Hematopoietic multipotent progenitor cell treated with erythropoietin and hydrocortisone succinate and interleukin-3 and kit ligand, for 15 days (in vitro differentiated cells): ENCODE results near the gene SWT1.
"Not testable (repeated sequence)": the region's sequence is repeated elsewhere in the genome, so short reads cannot be mapped to it uniquely, and the experiment has no call there.

Experiments
- DNase-seq: peaks from one replicate; pipeline ENCODE4 v3.0.0-alpha.2; 2015; ENCODE audit warnings: low spot score

The SWT1 gene

DNA sequence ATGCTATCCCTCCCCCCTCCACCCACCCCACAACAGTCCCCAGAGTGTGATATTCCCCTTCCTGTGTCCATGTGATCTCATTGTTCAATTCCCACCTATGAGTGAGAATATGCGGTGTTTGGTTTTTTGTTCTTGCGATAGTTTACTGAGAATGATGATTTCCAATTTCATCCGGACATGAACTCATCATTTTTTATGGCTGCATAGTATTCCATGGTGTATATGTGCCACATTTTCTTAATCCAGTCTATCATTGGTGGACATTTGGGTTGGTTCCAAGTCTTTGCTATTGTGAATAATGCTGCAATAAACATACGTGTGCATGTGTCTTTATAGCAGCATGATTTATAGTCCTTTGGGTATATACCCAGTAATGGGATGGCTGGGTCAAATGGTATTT, 95.0 kb downstream of the SWT1 start:
- not testable (repeated sequence) for DNase-seq

GRCh38 chr1:185252404-185252803, 95.4 kb downstream of the SWT1 start:
- DNase-seq: not testable (repeated sequence)

- DNase-seq: not testable (repeated sequence)
These were observed 98.6 kb downstream of the SWT1 start for GRCh38 chr1:185255595-185255994.

DNA sequence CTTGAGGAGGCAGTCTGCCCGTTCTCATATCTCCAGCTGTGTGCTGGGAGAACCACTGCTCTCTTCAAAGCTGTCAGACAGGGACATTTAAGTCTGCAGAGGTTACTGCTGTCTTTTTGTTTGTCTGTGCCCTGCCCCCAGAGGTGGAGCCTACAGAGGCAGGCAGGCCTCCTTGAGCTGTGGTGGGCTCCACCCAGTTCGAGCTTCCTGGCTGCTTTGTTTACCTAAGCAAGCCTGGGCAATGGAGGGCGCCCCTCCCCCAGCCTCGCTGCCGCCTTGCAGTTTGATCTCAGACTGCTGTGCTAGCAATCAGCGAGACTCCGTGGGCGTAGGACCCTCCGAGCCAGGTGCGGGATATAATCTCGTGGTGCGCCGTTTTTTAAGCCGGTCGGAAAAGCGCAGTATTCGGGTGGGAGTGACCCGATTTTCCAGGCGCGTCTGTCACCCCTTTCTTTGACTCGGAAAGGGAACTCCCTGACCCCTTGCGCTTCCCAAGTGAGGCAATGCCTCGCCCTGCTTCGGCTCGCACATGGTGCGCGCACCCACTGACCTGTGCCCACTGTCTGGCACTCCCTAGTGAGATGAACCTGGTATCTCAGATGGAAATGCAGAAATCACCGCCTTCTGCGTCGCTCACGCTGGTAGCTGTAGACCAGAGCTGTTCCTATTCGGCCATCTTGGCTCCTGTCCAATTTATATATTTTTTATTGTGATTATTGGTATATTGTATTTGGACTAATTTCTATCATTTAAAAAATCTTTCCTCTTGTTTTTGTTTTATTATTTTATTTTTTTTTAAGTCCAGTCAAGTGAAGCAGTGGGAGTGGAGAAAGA, 100.4 kb downstream of the SWT1 start:
- DNase-seq: not testable (repeated sequence)

GRCh38 chr1:185257950-185258208, 100.9 kb downstream of the SWT1 start:
- DNase-seq: no peak

DNA sequence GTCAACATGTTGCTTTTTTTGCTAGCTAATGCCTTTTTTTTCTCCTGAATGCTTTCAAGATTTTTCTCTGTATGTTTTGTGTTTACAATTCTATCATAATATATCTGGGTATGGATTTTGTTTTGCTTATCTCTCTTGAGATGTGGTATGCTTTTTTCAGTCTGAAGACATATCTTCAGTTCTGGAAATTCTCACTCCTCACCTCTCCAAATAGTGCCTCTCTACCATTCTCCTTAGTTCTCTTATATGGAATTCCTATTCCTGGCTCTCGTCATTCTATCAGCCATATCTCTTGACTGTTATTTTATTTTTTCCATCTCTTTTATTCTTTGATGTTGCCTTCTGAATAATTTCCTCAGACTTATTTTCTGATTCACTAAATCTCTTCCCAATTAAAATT, 101.7 kb downstream of the SWT1 start:
- DNase-seq: no peak

DNA sequence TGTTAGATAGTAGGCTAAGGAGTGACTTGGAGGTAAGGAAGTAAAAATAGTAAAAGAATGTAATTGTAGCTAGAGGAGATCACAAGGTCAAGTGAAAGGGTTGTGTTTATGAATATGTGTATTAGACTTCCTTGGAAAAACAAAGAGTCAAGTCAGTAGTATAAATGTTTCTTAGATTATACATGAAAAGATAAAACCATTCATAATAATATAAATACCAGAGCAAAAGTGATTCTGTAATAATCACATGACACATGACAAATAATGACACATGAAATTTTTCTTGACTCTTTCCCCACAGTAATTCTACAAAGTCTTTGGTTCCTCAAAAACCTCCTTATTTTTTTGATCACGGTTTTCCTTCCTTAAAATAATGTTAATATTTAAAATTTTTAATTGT, 103.6 kb downstream of the SWT1 start:
- DNase-seq: no peak

DNA sequence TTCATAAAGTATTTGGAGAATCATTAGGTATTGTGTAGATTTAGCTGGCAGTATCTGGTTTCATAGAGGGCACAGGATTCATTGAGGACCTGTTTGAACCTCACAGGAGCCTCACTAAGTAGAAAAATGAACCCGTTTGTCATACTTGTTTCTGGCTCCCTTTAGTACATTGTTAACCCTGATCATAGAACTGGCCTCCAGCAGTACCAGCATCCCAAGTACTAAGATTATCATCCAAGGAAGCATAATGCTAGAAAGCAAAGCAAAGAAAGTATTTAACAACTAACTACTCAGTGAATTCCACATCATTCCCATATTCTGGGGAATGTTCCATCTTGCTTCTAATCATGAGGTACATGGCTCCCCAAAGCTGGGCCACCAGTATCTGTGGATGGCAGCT, 105.2 kb downstream of the SWT1 start:
- DNase-seq: no peak

- DNase-seq: no peak
These were observed 106.3 kb downstream of the SWT1 start for GRCh38 chr1:185263292-185263691.

DNA sequence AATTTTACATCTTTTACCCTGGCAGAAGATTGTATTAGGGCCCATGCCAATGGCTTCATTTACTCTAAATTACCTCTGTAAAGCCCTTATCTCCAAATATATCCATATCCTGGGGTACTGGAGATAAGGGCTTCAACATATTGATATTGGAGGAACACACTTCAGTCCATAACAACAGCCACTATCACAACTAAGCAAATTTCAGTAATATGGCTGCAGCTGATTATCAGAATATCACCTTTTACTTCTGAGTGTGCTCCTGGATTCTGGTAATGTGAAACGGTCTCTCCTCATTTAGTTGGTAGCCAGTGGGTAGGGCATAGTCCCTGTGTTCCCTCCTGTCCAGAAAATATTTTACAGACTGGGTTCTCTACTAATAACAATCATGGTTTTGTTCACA, 106.8 kb downstream of the SWT1 start:
- no peak for DNase-seq

DNA sequence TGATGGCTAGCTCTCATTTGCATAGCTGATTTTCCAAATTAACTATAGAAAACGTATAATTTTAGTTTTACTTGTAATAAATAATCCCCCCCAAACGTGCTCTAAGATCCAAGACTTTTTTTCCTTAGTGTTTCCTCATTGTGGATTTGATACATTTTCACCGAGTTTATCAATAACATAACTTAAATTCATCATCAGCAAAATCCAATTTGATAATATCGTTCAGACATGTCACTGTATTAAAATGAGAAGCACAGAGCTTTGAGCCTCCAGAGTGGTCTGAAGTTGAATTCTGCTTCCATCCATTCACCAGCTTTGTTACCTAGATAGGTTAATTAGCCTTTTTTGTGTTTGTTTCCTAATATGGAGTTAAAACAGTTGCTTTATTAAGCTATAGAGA, 108.3 kb downstream of the SWT1 start:
- DNase-seq: no peak

DNA sequence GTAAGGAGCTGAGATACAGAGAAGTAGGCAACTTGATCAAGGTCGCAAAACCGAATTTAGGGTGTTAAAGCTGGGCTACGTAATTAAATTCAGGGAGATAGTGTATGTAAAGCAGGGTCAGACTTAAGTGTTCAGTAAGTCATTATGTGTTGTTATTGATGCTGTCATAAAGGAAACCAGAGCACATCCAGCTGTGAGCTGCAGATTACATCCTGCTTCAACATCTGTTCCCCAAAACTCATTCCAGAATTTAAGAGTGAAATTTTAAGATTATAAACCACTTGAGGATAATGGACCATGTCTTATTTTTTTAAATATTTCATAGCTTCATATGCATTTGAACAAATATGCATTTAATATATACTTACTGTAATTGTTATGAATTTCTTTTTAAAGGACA, 110.3 kb downstream of the SWT1 start:
- no peak for DNase-seq

GRCh38 chr1:185267701-185268100, 110.7 kb downstream of the SWT1 start:
- DNase-seq: no peak

DNA sequence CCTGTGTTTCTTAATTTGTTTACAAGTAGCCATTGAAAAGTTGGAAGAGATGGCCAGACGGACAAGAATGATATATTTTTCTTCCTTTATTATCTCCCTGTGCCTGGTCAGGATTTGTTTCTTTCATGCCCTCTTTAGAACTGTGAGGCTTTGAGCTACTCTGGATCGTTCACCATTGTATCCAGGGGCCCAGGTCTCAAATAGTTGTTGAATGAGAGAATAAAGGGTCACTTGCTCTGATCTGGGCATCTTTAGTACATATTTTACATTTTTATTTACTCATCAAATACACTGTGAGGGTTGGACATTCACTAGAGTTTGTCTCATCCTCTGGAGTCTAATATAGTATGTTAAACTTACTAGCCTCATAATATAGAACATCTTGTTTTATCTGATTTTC, 111.4 kb downstream of the SWT1 start:
- DNase-seq: no peak

- DNase-seq: no peak
These were observed 115.0 kb downstream of the SWT1 start for GRCh38 chr1:185271921-185272320.

- no peak for DNase-seq
These were observed 122.6 kb downstream of the SWT1 start for GRCh38 chr1:185279571-185279970.

DNA sequence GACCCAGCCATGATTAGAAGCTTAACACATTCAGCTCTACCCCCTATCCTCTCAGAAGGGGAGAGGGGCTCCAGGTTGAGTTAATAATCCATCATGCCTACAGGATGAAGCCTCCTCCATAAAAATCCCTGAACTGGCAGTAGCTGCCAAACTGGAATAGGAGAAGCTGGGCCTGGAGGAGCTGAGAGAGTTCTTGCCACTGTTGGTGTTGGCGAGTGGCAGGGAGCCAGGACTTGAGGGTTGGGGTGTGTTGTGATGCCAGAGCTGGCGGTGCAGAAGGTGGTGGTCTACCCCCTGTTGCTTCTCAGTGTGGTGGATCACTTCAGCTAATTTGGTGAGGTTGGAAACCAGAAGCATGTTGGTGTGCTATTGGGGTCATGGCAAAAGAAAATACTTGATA, 123.6 kb downstream of the SWT1 start:
- DNase-seq: no peak

- no peak for DNase-seq
These were observed 124.3 kb downstream of the SWT1 start for GRCh38 chr1:185281245-185281644.

GRCh38 chr1:185284116-185284515, 127.1 kb downstream of the SWT1 start:
- DNase-seq: peak; percentile 77

DNA sequence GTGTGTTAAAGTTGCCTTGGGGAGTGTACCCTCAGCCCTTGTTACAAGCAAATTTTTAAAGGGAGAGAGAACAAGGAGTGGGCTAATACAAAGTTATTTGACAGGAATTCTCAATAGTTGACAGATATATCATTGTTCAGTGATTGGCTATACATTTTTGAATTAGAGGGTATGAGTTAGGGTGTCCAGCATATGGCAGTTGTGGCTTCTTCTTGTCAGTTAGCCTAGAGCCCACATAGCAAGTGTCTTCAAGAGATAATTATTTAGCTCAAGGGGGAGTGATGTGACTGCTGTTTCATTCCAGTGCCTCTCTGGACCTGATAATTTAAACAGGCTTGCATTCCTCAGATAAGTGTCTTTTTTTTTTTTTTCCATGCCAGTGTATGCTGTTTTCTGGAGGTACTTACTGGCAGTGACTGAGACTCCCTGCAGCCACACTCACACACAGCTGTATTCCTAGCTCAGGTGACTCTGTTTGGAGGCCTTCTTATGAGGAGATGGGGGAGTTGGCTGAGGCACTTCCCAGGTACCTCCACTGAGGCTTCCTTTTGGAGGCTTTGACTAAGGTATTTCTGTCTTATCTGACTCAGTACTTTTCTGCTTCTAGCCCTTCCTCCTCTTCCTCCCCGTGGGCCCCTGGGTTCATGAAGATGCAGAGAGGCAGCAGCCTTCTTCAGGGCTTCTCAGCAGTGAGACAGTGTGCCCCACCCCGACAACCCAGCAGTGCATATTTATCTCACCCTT, 127.7 kb downstream of the SWT1 start:
- peak; percentile 92 for DNase-seq

- DNase-seq: no peak
These were observed 130.5 kb downstream of the SWT1 start for GRCh38 chr1:185287451-185287850.

GRCh38 chr1:185288435-185288834, 131.5 kb downstream of the SWT1 start:
- no peak for DNase-seq

GRCh38 chr1:185289880-185290279, 132.9 kb downstream of the SWT1 start:
- DNase-seq: no peak

GRCh38 chr1:185291159-185291558, 134.2 kb downstream of the SWT1 start:
- DNase-seq: no peak
